Skeletal muscle tissue (tissue), 4 donors: ENCODE data around the gene NFYC. TPM values are rescaled to one million over a fixed set of nuclear protein-coding genes. Genes with fewer than 3 reads are reported as not detected.
A peak's percentile ranks its signal among the peaks of the same experiment; 100 is the strongest.

Experiments
- H3K27ac ChIP-seq: one replicate; pipeline ENCODE4 v1.7.0; 2013; ENCODE audit warnings: mild to moderate bottlenecking, low read depth, low read length, inconsistent platforms
- H3K27me3 ChIP-seq, 3 donors: one replicate each; pipeline ENCODE4 v1.7.0; 2013; ENCODE audit warnings: low read length in 3 of 3; ENCODE audit not compliant: control insufficient read depth in 3 of 3, insufficient read depth in 3 of 3
- H3K36me3 ChIP-seq, 3 donors: one replicate each; pipeline ENCODE4 v1.7.0; 2013; ENCODE audit warnings: low read length in 3 of 3; ENCODE audit not compliant: control insufficient read depth in 3 of 3, insufficient read depth in 3 of 3
- H3K4me1 ChIP-seq, 3 donors: one replicate each; pipeline ENCODE4 v1.7.0; 2013; ENCODE audit warnings: low read length in 3 of 3, mild to moderate bottlenecking in 3 of 3; ENCODE audit not compliant: control insufficient read depth in 3 of 3, insufficient read depth in 3 of 3
- H3K4me3 ChIP-seq, 3 donors: one replicate each; pipeline ENCODE4 v1.7.0; 2013; ENCODE audit warnings: low read length in 3 of 3
- H3K9ac ChIP-seq, 3 donors: one replicate each; pipeline ENCODE4 v1.7.0; 2013; ENCODE audit warnings: low read length in 3 of 3, mild to moderate bottlenecking in 3 of 3, moderate library complexity in 2 of 3, low read depth in 1 of 3
- H3K9me3 ChIP-seq, 3 donors: one replicate each; pipeline ENCODE4 v1.7.0; 2013; ENCODE audit warnings: low read length in 3 of 3; ENCODE audit not compliant: control insufficient read depth in 3 of 3
- total RNA-seq: library from RNA; depleted of rRNA; stranded (reverse); fragments of >200 nt; gene quantifications from one replicate; pipeline ENCODE4 v1.2.3, GENCODE V29; 2014
- donor health status: Osteomylitis.

The NFYC gene
- total RNA-seq, 1 donor from 2014 or later: 28.2 TPM

DNA sequence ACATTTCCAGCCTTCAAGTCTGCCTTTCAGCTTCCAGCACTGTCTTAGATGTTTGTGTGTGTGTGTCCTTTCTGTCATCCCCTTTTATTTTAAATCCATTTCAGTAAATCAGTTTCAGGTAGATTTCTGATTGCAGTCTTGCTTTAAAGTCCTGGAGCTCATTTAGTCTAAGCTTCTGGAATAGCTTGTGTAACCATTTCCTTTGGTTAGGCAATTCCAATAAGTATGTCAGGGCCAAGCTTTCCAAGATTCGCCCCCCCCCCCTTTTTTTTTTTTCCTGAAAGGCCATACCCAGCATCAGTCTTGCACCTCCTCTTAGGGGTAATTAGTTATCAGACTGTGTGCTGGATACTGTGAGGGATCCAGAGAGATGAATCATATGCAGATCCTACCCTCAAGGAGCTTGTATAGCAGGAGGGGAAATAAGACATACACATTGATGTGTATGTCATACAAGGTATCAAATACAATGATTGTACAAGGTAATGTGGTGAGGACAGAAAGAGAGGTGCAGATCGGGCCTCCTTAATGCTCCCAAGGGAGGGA lies 41.3 kb downstream of the NFYC start:
- H3K27ac ChIP-seq: no peak overlapping the region
- H3K4me1 ChIP-seq: peaks cover 15 to 32% (median 28%) of the 10 kb centered on the region in 3 donors
- no peaks in the 10 kb centered on the region for H3K36me3 ChIP-seq

DNA sequence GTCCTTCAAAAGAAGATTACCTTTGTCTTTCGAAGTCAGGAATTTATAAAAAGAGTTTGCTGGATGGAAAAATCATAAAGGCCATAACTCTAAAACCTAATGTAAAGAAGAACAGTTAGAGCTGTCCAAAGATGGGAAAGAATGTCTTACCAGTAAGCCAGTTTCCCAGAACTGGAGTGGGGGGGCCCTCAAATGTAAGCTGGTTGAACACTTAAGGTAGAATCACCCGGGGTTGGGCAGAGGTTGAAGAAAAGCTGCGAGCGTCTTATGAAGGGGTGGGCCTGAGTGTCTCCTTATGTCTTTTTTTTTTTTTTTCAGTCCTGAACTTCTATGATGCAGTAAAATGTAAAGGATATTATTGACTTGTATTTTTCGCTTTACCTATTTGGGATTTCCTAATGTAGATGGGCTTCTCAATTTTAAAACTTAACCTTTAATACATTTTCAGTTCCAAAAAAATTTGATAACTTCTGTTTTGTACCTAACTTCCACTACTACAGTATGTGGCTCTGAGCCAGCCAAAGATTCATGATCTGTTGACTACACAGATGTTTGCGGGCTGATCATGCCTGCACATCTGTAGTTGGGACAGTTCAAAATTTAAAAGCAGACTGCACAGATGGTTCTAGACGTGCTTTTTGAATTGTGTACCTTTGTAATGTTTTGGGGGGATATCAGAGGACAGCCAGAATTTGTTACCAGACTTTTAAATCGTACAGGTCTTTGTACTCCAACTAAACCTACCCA lies 43.6 kb downstream of the NFYC start:
- Histone ChIP-seq H3K4me3 (no peak overlapping the region), H3K27me3 (no peaks in the 10 kb centered on the region), H3K9ac (peak overlapping the region in 1 of 3 donors; percentile 43), H3K9me3 (no peaks in the 10 kb centered on the region), H3K4me1 (peaks cover 25 to 40% (median 32%) of the 10 kb centered on the region in 3 donors), H3K36me3 (peaks cover 0 to 10% (median 4%) of the 10 kb centered on the region in 3 donors), H3K27ac (no peak overlapping the region)

More for the DNA sequence above, 41.3 kb downstream of the NFYC start:
- Histone ChIP-seq H3K4me3 (no peak overlapping the region), H3K27me3 (no peaks in the 10 kb centered on the region), H3K9ac (no peak overlapping the region), H3K9me3 (no peaks in the 10 kb centered on the region)

DNA sequence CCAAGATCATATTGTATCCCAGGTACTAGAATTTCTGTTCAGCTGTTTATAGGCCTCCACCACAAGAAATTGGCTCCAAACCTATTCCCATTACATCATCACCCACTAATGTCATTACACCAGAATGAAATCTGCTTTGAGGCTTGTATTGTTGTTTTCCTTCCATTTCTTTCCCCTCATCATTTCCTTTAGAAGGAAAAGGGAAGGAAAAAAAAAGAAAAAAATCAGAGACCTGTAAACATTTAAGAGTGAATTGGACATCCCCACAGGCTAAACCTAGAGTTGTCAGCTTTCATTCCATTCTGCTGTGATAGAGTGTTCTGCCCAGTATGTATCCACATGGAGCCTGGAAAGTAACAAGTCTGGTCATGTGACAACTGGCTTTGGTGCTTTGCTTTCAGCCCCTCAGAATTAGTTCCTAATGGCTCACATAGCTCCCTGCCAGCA lies 44.6 kb downstream of the NFYC start:
- no peaks in the 10 kb centered on the region for H3K27me3 ChIP-seq
- H3K36me3 ChIP-seq: peaks cover 0 to 10% (median 5%) of the 10 kb centered on the region in 3 donors
- peak overlapping the region in 1 of 3 donors; percentile 32 for H3K9ac ChIP-seq
- no peak overlapping the region for H3K4me3 ChIP-seq
- peak overlapping the region; percentile 60 for H3K27ac ChIP-seq
- H3K4me1 ChIP-seq: peaks cover 34 to 42% (median 39%) of the 10 kb centered on the region in 3 donors
- no peaks in the 10 kb centered on the region for H3K9me3 ChIP-seq

DNA sequence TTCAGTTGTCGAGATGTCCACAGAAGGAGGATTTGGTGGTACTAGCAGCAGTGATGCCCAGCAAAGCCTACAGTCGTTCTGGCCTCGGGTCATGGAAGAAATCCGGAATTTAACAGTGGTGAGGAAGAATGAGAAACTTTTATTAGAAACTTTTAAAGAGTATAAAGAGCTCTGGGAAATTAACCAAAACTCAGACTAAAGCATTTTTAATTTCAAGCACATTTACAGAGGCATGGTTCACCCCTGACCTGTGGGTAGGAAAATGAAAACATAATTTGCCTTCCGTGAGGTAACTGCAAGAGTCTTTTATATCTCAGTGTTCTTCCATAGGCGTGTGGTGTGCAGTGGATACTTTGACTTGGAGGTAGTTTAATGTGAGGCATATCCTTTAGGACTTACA lies 47.3 kb downstream of the NFYC start:
- peaks cover 29 to 41% (median 35%) of the 10 kb centered on the region in 3 donors for H3K4me1 ChIP-seq
- H3K27me3 ChIP-seq: no peaks in the 10 kb centered on the region
- H3K9me3 ChIP-seq: no peaks in the 10 kb centered on the region
- no peak overlapping the region for H3K27ac ChIP-seq
- H3K4me3 ChIP-seq: no peak overlapping the region
- H3K36me3 ChIP-seq: peaks cover 0 to 12% (median 5%) of the 10 kb centered on the region in 3 donors
- H3K9ac ChIP-seq: no peak overlapping the region

DNA sequence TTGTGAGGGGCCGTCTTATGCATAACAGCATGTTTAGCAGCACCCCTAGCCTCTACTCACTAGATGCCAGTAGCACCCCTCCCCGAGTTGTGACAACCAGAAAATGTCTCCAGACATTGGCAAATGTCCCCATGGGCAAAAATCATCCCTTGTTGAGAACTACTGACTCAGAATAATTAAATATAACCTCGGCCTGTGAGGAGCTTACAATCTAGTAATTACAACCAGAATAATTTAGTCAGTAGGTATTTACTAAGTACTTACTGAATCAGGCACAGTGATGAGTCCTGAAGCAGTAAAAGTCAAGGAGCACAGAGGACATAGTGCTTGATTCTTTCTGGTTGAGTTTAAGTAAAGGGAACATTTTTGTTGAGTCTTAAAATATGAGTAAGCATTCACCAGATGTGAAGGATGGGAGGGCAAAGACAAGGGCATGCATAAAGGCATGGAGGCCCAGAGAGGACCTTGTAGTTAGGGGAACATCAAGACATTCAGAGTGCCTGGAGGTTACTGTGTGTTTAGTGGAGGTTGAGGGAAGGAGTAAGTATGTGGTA lies 48.0 kb downstream of the NFYC start:
- Histone ChIP-seq H3K9ac (peak overlapping the region in 2 of 3 donors; percentile 17 to 30), H3K27ac (no peak overlapping the region), H3K9me3 (no peaks in the 10 kb centered on the region), H3K4me3 (no peak overlapping the region), H3K36me3 (peaks cover 0 to 12% (median 5%) of the 10 kb centered on the region in 3 donors), H3K4me1 (peaks cover 32 to 44% (median 36%) of the 10 kb centered on the region in 3 donors), H3K27me3 (no peaks in the 10 kb centered on the region)

DNA sequence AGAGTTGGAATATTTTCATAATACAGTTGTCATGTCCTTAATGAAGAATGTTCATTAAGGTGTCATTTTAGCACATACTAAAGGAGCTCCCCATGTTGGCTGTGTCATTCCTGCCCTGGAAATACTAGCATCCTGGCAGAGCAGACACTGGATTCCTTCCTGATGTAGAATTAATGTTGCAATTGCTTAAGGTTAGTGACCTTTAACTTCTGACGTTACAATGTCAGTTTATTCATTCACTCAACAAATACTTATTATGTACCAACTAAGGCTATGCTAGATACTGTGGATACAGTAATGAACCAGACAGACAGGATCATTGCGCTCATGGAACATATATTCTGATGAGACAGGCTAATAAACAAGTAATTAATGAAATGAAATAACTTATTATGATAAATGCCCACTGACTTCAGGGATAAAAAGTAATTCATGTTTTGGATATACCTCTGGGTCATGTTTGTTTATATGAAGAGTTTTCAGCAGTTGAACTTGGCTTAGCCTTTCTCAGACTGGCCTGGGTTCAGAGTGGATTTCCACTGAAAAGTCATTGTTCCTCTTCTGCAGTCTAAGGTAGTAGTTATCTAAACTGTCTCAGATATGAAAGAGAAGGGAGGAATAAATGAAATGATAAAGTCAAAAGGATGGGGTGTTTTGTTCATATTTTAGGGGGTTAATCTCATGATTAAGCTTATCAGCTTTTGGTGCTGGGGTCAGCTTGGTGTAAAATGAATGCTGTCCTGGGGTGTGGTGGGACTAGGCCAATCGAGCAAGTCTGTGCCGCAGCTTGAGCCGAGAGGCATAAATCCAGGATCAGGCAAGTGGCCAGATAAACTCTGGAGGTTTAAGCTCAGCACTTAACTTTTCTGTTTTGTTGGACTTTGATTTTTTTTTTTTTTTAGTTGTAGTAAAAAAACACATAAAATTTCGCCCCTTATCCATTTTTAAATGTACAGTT lies 48.8 kb downstream of the NFYC start:
- H3K27ac ChIP-seq: no peak overlapping the region
- no peaks in the 10 kb centered on the region for H3K27me3 ChIP-seq
- H3K36me3 ChIP-seq: peaks cover 0 to 12% (median 5%) of the 10 kb centered on the region in 3 donors
- peak overlapping the region in 2 of 3 donors; percentile 17 to 30 for H3K9ac ChIP-seq
- H3K9me3 ChIP-seq: no peaks in the 10 kb centered on the region
- peaks cover 32 to 47% (median 34%) of the 10 kb centered on the region in 3 donors for H3K4me1 ChIP-seq
- no peak overlapping the region for H3K4me3 ChIP-seq

DNA sequence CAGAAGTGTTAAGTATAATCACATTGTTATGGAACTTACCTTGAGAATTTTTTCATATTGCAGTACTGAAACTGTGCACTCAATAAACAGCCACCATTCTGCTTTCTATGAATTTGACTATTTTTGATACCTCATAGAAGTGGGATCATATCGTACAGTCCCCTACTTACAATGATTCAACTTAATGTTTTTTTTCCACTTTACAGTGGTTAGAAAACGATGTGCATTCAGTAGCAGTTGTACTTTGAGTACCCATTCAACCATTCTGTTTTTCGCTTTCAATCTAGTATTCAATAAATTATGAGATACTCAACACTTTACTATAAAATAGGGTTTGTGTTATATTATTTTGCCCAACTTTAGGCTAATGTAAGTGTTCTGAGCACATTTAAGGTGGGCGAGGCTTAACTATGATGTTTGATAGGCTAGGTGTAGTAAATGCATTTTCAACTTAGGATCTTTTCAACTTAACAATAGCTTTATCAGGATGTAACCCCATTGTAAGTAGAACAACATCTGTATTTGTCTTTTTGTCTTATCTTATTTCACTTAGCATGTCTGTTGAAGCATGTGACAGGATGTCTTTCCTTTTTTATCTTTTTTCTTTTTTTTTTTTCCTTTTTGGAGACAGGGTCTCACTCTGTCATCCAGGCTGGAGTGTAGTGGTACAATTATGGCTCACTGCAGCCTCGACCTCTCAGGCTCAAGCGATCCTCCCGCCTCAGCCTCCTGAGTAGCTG lies 49.7 kb downstream of the NFYC start:
- H3K27me3 ChIP-seq: no peaks in the 10 kb centered on the region
- H3K27ac ChIP-seq: no peak overlapping the region
- H3K9me3 ChIP-seq: no peaks in the 10 kb centered on the region
- peaks cover 23 to 43% (median 27%) of the 10 kb centered on the region in 3 donors for H3K4me1 ChIP-seq
- no peak overlapping the region for H3K9ac ChIP-seq
- no peak overlapping the region for H3K4me3 ChIP-seq
- peaks cover 0 to 12% (median 5%) of the 10 kb centered on the region in 3 donors for H3K36me3 ChIP-seq

DNA sequence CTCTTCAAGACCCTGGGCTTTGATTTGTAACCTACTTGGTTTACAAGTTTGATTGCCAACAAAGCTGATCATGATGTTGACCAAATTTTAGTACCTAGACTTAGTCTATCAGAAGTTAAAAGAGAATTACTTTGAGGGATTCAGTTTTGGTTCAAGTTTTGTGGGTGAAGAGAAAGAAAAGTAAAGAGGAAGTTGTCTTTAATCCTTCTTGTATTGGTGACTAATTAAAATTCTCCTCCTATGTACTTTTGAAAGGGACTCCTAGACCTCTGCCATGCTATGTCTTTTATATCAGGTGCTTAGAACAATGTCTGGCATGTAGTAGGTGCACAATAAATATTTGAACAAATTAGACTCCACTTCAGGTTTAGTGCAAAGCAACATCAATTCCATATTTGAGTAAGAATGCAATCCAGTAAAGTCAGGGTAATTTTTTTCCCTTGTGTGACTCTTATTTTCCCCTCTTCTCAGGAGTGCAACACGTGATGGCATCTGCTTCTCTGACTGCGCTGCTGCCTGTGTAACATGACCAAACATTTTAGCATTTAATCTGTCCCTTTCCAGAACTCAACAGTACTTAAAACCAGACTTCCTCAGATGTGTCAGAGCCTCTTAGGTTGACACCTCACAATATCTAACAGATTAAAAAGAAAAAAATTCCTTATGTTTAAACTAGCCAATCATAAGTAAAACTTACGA lies 51.0 kb downstream of the NFYC start:
- H3K27me3 ChIP-seq: no peaks in the 10 kb centered on the region
- no peak overlapping the region for H3K9ac ChIP-seq
- H3K9me3 ChIP-seq: no peaks in the 10 kb centered on the region
- peaks cover 0 to 12% (median 5%) of the 10 kb centered on the region in 3 donors for H3K36me3 ChIP-seq
- peaks cover 20 to 38% (median 27%) of the 10 kb centered on the region in 3 donors for H3K4me1 ChIP-seq
- H3K4me3 ChIP-seq: no peak overlapping the region
- no peak overlapping the region for H3K27ac ChIP-seq
